ENCODE measurements around the gene KCND2.

GRCh38 chr7:120526902-120527509, 254.0 kb downstream of the KCND2 start:
- TF ChIP-seq POLR2A (IDR thresholded peaks at IDR 0.05; ENCODE audit: low read length) (no peak), GATA1 (IDR thresholded peaks at IDR 0.05; ENCODE audit: low read depth, low read length) (no peak)

Measured in erythroblast (primary cell).